ENCODE results near the gene WWC2.

WWC2 gene

DNA sequence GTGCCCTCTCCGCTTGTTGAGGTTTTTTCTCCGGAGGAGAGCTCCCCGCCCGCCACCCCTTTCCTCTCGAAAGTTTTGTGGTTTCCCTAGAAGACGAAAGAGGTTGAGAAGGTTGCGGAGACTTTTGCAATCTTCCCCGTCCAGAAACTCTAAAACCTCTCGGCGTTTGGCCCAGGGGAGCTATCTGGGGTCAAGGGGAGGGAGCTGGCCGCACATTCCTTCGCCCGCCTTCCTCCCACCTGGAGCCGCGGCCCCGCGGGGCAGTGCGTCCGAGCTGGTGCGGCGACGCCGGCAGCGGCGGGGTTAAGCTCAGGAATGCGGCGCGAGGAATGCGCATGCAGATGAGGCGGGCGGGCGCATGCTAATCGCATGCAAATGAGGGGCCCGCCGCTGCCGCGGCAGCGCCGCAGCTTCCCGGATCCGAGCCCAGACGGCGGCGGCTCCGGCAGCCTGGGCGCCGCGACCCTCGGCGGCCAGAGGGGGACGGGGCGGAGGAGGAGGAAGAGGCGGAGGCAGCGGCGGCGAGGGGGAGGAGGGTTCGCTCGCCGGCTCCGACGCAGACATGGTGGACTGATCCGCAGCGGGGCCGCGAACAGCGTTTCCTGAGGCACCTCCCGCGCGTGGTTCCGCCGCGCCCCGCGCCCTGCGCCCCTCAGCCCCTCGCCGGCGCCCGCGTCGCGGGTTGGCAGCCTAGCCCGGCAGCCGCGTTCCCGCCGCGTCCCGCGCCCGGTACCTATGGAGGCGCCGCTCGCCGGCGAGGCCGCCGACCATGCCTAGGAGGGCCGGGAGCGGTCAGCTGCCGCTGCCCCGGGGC, at the start of gene WWC2:
Gene WWC2 (plus strand): TSS at position 535 of the 814 bp plus-strand sequence. CDS start 235 bp downstream, at position 770.
- no peak for FAIRE-seq
- DNase-seq (ENCODE audit: insufficient read length, low spot score) = peak; percentile 60

DNA sequence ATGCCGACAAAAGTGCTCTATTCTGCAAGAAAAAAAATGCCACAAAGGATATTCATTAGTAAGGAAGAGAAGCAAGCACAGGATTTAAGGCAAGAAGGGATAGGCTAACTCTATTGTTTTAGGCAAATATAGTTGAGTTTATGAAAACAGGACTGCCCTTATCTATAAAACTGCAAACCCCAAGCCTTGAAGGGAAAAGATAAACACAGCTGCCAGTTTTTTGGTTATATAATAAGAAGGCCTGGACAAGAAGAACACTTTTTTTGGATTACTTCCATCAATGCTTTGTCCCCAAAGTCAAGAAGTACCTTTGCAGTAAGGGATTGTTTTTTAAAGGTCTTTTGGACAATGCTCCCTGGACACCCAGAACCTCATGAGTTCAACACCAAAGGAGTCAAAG, 45.4 kb upstream of the WWC2 start:
- FAIRE-seq (no peak), DNase-seq (ENCODE audit: insufficient read length, low spot score) (no peak)

DNA sequence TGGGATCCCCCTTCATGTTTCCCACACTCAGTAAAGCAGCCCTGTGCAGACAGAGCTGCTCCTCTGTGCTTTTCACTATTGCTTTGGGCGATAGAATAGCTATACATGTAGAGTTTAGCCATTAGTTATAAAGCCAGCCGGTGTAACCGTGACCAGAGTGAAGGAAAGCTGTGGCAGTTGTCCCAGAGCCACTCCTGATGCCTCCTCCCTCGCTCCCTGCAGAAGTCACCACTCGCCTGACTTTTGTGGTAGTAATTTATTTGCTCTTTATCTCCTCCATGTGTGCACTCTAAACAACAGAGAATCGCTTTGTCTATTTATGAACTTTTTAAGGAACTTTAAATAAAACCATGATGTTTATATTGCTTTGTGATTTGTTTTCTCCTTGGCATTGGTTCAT, 41.8 kb upstream of the WWC2 start:
- DNase-seq (ENCODE audit: insufficient read length, low spot score) (no peak), FAIRE-seq (no peak)

DNA sequence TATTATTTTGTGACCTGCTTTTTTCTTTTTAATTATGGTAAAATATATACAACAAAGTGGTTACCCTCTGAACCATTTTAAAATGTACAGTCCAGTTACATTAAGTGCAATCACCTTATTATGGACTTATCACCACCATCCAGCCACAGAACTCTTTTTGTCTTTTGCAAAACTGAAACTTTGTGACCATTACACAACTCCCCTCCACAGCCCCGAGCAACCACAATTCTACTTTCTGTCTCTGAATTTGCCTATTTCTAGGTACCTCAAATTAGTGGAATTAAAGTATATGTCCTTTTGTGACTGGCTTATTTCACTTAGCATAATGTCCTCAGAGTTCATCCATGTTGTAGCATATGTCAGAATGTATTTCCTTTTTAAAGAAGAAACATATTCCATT, 39.3 kb upstream of the WWC2 start:
- FAIRE-seq (no peak), DNase-seq (ENCODE audit: insufficient read length, low spot score) (no peak)

DNA sequence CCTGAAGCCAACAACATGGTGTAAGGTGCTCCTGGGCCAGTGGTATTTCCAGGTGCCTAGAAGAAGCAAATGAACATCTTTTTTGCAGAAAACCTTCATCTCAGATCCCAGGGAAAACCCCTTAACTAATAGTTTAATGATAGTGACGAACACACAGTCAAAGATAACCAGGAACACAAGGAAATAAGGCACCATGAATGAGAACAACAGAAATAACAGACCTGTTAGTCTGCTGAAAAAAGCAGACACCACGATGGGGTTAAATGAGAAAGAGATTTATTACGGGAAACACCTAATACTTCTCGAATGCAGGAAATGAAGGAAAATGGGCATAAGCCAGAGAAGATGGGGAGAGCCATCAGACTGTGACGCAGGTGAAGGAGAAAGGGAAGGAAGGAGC, 30.6 kb upstream of the WWC2 start:
- DNase-seq (ENCODE audit: insufficient read length, low spot score) = no peak
- FAIRE-seq = no peak

DNA sequence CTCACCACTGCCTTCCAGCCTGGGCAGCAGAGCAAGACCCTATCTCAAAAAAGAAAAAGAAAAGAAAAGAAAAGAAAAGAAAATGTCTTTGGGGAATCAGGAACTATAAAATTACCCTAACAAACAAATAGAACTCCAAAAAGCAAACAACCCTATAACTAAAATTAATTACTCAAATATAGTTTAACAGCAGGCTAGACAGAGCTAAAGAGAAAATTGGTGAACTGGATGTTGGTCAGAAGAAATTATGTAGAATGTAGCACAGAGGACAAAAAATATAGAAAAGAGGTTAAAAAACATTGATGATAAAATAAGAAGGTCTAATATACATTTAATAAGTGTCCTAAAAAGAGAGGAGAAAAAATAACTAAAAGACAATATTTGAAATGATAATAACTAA, 27.8 kb upstream of the WWC2 start:
- FAIRE-seq (no peak), DNase-seq (ENCODE audit: insufficient read length, low spot score) (no peak)

DNA sequence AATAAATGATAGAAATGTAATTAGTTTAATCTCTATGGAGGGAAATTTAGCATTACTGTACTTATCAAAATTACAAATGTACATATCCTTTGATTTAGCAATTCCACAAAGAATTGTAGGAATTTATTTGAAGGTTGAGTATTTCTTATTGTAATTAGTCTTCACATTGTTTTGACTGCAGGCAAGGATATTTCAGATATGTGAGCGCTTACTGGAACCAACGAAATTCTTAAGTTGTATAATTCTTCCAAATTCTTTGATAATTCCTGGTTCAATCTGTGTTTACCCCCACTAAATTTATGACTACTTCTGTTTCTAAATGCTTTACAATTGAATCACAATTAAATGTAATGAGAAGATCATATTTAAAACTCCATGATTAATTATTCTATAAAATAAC, 26.9 kb upstream of the WWC2 start:
- DNase-seq (ENCODE audit: insufficient read length, low spot score) = no peak
- FAIRE-seq = no peak

DNA sequence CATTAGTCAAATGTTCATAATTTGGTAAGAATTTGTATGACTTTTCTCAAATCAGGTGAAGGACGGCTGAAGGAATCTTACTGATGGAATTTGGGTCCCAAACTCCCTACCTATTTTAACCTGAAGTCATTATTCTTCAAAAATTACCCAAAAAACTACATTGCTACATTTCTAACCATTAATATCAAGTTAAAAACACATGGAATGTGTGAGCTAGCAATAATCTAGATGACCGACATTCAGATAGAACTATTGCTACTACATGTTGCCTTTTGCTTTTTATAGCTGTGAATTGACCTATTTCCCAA, 25.3 kb upstream of the WWC2 start:
- no peak for FAIRE-seq
- DNase-seq (ENCODE audit: insufficient read length, low spot score) = no peak

DNA sequence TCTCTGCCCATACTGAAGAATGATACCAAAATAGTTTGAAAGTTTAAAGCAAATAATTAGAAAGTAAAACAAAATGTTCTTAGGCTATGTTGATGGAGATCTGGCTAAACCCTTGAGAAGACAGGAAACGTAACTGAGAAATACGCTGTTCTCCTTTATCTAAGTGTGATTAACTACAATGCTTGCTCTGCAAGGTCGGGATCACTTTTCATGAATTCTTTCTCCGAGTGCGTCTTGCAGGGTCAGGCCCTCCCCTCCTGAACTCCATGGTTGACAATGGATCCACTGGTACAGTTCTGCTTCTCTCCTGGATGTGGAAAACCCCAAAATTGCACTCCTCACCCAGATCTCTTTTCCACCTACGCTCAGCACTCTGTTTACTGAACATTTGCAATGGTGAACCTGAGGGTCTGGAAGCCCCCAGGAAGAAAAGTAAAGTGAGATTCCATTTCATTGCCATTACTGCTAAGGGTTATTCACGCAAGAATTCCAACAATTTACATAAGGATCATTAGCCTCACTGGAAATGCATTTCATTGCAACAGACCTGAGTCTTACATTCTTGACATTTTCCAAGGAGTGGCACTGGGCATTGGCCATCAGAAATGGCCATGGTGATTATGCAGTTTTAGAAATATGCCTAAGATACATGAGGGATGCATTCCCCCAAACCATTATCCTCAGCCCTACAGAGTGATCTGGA, 24.6 kb upstream of the WWC2 start:
- DNase-seq (ENCODE audit: insufficient read length, low spot score) (no peak), FAIRE-seq (no peak)

DNA sequence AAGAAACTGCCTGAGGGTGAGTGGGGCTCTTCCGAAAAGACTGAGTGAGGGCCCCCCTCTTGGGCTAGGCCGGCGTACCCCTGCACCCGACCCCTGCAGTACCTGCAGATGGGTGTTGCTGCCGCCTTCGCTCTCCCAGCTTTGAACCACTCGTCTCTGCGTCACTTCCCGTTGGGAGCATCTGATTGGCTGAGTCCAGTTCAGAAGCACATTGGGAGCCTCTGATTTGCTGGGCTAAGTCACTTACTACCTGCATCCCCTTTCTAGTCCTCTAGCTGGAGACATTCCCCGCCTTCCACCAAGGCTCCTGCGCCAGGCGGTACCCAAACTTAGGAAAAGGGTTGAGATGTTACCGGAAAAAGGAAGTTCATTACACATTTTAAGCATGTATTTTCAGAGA, 20.4 kb upstream of the WWC2 start:
- DNase-seq (ENCODE audit: insufficient read length, low spot score) (no peak), FAIRE-seq (no peak)

DNA sequence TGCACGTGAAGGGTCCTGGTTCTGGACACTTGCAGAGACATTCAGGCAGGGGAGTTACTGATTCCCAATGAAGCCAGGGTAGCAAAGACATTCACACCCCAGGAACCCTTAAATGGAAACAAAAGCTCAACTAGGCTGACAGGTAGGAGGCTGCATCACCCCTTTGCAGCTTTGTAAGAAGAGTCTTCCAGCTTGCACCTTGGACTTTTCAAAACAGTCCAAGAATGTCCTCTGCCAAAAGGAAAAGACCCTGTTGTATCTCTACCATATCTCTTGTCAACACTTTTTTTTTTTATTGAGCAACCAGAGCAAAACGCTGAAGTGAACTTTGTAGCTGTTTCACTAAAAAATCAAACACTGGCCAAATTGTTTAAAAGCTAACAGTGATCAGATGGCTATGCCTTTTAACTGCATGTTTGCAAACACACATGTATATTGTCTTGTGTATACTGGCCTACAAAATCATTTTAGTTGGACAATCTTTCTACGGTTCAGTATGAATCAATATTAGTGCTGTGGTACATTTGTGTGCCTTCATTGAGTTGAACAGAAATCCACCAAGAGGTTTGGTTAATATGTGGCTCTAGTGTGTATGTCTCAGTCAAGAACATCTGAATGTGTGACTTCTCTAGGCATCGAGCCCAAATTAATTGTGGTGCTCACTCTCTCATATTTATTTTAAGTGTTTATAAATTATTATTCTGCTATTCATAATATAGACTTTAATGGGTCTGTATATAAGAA, 18.5 kb upstream of the WWC2 start:
- DNase-seq (ENCODE audit: insufficient read length, low spot score) (no peak), FAIRE-seq (no peak)

DNA sequence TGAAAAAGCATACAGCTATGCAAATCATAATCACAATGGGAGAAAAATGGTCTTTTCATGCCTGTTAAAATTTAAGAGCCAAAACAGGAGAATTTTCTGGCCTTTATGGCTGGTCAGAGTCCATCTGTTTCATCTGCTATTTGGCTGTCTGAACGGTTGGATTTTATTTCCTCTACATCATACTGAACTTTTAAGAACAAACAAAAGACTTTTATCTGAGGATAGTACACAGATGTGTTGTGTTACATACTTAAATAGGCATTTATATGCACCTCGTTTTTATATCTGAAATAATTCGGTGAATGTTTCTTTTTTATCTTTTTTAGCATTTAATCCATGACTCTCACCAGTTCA, 18.0 kb upstream of the WWC2 start:
- no peak for DNase-seq (ENCODE audit: insufficient read length, low spot score)
- no peak for FAIRE-seq

DNA sequence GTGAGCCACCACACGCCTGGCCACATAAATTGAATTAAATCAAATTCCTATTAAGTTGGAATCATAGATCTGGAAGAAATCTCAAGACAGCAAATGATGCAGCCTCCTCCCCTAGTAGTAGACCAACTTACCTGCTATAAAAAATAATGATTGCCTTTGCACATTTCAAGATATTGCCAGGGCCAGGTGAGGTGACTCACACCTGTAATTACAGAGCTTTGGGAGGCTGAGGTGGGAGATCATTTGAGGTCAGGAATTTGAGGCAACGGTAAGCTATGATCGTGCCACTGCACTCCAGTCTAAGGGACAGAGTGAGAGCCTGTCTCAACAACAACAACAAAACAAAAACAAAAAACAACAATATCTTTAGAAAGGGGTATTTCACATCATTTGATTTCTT, 17.0 kb upstream of the WWC2 start:
- FAIRE-seq (no peak), DNase-seq (ENCODE audit: insufficient read length, low spot score) (no peak)

DNA sequence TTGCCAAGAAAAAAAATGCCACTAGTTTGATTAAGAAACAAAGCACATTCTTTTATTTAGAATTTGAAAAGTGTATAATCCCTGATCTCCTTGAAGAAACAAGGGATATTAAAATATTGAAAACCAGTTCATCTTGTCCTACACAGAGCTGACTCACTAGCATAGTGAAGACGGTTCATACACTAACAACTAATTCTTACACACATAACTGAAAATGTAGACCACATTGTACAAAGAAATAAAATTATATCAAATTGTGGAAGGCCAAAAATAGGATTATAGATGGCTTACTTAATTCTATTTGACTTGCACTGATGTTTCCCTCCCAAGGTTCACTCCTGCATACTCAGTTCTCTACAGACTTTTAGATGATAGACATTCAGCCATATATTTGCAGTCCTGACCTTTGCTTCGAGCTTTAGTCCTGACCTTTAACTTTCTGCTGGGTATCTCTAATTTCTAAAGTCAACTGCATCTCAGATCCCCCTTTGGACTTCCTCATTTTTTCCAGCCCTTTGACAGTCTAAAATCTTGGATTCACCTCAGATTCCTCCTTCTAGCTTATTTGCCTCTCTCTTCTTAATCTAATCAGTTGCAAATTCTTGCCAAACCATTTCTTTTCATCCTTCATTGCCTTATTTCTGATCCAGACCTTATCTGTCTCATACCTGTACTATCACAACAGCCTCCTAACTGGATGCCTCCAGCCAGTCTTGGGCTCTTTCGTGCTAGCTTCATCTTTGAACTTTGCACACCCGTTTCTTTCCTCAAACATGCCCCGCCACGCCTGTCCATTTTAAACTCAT, 4.5 kb upstream of the WWC2 start:
- no peak for DNase-seq (ENCODE audit: insufficient read length, low spot score)
- FAIRE-seq = no peak

DNA sequence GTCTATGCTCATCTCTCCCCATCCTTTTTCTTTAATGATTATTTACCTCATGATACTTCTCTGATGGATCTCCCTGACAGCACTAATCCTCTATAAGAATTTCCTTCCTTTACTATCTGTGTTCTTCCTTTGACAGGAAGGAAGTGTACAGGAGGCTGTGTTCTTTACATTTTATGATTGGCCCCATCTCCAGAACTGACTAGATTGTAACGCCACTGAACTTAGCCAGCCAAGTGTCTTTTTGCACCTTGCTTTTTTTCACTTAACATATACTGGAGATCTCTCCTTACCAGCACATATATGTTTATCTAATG, 3.9 kb upstream of the WWC2 start:
- FAIRE-seq (no peak), DNase-seq (ENCODE audit: insufficient read length, low spot score) (no peak)

DNA sequence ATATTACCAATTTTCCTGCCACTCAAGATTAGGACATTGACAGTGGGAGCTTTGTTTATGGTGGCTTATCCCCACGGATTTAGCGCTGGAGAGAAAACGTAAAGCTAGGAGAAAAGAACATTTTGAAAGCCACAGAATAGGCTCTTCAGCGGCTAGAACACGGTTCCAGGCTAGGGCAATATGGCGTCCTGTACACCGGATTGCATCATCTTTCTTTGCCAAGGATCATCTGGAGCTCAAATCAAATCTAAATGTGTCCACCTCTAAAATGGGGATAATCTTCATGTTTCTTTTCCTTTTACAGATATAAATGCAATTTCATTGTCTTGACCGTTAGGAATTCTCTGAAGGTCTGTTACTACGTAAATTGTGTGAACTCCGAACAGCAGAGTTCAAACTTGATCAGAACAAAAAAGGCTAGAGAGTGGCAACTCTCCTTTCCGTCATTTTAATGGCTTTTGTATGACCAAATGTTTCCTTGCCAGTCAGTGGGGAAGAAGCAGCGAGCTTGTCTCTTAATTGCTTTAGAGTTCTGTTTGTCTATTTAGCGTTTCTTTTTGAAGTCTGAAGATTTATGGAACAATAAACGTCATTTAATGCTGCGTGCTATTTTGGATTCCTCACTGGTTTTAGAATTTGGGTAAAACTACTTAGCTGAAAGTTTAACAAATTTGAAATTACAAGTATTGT, 2.6 kb upstream of the WWC2 start:
- no peak for FAIRE-seq
- no peak for DNase-seq (ENCODE audit: insufficient read length, low spot score)

DNA sequence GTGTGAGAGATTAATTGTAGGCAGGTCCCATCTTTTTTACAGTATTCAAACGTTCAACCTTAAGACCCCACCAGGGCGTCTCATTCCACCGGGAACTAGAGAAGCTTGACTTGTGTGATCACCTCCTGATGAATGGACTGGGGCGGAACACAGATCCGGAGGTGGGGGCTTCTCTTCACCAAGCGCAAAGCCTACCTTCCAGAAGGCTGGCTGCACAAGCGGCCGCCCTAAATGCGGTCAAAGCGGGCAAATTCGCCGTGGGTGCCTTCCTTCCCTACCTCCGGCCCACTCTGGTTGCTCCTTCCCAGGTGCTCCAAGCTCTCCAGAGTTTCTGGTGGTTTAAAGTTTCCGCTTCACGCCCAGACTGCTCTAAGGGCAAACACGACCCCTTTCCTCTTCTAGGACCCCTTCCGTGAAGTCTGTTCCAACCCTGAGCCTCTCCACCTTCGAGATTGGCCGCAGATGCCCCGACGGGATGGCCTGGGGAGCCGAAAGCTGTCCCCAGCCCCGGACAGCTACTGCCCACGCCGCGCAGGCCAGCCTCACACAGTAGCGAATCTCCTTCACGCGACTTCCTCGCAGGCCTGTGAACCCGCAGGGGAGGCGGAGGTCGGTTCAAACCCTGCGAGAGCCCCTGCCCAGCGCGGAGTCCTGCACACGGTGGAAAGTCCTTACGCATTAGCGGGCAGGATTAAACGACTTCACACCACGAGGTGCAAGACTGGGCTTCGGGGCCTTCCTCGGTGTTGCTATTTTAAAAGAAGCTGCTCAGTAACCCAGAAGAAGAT, 1.6 kb upstream of the WWC2 start:
- FAIRE-seq (no peak), DNase-seq (ENCODE audit: insufficient read length, low spot score) (no peak)

DNA sequence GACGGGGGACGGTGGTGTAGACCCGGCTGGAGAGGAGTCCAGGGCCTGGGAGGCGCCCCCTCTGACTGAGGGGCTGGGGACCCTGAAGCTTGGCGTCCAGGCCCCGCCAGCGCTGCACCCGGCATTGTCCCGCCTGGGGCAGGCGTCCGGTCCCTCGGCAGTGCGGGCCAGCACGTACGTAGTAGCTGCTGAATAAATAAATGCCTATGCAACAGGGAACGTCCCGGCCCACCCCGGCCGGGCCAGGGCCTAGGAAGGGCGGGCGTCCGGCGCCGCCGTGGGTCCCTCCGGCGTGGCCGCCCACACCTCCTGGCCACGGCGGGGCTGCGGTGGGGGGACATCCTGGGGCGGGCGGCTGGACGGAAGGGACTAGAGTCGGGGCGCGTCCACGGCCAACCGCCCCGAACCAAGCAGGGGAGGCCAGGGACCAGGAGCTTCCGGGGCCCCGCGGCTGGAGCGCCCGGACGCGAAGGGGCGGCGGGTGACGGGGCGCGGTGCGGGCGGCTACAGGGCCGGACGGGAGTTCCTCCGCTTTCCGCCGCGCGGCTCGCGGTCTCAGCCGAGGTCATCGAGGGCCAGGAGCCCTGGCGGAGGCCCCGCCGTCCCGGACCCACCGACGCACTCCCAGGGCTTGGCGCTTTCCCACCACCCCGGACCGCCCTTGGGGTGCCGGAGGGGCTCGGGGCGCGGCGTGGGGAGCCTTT, 886 bp upstream of the WWC2 start:
- DNase-seq (ENCODE audit: insufficient read length, low spot score) (no peak), FAIRE-seq (no peak)

DNA sequence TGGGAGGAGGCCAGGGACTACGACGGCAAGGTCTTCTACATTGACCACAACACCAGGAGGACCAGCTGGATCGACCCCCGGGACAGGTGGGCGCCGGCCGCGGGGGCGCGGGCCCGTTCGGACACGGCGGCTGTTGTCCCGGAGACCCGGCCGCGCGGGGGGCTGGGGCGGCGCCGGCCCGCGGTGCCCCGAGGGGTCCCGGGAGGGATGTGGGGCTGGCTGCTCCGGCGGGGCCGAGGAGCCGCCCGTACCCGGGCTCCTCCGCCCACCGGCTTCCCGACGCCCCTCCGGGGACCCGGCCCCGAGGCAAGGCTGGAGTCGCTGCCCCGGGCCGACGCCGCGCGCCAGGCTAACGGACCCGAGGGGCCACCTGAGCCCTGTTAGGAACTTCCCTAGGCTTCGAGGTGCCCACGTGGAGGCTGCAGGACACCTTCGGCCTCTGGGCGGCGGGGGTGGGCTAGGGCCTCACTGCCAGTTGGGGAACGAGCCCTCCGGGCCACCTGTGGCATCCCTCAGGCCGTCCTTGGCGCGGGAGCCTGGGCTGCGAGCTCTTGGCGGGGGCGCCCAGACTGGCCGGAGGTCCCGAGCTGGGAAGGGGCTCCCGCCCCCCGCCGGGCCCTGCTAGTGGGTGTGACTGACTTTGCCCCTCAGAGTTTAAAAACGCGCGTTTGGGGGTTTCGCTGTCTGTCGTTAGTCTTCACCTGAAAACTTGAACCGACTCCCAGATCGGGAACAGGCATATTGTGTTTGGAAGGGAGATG, 660 bp downstream of the WWC2 start:
- no peak for DNase-seq (ENCODE audit: insufficient read length, low spot score)
- FAIRE-seq = no peak
